Astrocyte of the spinal cord (primary cell): ENCODE measurements around the gene RAB28.
"Not testable (repeated sequence)": the region's sequence is repeated elsewhere in the genome, so short reads cannot be mapped to it uniquely, and the experiment has no call there.

Experiments
- DNase-seq: peaks from one replicate; pipeline ENCODE4 v3.0.0; 2011; ENCODE audit warnings: low read depth, low spot score
- H3K4me3 ChIP-seq: 2 replicates; pipeline ENCODE4 v1.5.1; 2011; ENCODE audit warnings: low read depth, mild to moderate bottlenecking, low read length, moderate library complexity
- in situ Hi-C: cut with HindIII; loops from 2 replicates; pipeline ENCODE4 v1.10.0; 2017; ENCODE audit warnings: low sequenced_read_pairs
- TF ChIP-seq, protein P1 (sequence below): IDR thresholded peaks from 2 replicates; pipeline ENCODE4 v1.5.1; 2012; ENCODE audit warnings: low read depth, mild to moderate bottlenecking, low read length, inconsistent platforms

RAB28 gene

DNA sequence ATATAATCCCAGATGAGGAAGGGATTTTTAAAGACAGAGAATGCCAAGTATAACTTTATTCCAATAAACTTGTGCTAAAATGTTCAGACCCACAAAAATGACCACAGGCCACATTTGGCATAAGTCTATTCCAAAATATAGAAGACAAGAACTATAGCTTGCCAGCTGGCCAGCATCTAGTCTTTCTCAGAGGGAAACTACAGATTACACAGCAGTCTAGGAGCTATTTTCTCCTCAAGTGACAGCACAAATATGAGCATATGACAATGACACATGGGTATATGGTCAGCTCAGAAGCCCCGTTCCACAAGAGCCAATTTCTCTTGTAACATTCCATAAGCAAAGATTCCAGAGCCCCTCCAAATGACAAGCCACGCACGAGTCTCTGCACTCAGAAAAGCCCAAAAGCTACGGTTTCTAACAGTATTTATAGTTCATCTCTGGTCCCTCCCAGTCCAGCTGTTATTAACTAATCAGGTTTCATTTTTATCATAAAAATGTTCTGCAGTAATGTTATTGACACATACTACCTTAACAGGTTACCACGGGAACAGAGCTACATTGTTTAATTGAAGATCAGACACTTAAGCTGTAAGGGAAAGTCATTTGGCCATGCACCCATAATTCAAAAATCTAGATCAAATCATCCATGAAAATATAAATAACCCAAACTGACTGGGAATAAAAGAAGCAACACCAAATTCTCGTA, 70.3 kb downstream of the RAB28 start:
- TF ChIP-seq, protein P1, sequence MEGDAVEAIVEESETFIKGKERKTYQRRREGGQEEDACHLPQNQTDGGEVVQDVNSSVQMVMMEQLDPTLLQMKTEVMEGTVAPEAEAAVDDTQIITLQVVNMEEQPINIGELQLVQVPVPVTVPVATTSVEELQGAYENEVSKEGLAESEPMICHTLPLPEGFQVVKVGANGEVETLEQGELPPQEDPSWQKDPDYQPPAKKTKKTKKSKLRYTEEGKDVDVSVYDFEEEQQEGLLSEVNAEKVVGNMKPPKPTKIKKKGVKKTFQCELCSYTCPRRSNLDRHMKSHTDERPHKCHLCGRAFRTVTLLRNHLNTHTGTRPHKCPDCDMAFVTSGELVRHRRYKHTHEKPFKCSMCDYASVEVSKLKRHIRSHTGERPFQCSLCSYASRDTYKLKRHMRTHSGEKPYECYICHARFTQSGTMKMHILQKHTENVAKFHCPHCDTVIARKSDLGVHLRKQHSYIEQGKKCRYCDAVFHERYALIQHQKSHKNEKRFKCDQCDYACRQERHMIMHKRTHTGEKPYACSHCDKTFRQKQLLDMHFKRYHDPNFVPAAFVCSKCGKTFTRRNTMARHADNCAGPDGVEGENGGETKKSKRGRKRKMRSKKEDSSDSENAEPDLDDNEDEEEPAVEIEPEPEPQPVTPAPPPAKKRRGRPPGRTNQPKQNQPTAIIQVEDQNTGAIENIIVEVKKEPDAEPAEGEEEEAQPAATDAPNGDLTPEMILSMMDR = no peak
- no peak for DNase-seq
- in situ Hi-C loops = no loop called here
- H3K4me3 ChIP-seq = no peak overlapping the region

GRCh38 chr4:13411942-13412341, 72.2 kb downstream of the RAB28 start:
- H3K4me3 ChIP-seq = no peak overlapping the region
- TF ChIP-seq, protein P1 = no peak
- in situ Hi-C loops = no loop called here
- no peak for DNase-seq

GRCh38 chr4:13409324-13409723, 74.8 kb downstream of the RAB28 start:
- DNase-seq = no peak
- TF ChIP-seq, protein P1 = no peak
- no peak overlapping the region for H3K4me3 ChIP-seq
- in situ Hi-C loops = no loop called here

DNA sequence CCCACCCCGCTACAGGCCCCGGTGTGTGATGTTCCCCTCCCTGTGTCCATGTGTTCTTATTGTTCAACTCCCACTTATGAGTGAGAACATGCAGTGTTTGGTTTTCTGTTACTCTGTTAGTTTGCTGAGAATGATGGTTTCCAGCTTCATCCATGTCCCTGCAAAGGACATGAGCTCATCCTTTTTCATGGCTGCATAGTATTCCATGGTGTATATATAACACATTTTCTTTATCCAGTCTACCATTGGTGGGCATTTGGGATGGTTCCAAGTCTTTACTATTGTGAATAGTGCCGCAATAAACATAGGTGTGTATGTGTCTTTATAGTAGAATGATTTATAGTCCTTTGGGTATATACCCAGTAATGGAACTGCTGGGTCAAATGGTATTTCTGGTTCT, 78.0 kb downstream of the RAB28 start:
- H3K4me3 ChIP-seq, in situ Hi-C loops, DNase-seq: not testable (repeated sequence)

DNA sequence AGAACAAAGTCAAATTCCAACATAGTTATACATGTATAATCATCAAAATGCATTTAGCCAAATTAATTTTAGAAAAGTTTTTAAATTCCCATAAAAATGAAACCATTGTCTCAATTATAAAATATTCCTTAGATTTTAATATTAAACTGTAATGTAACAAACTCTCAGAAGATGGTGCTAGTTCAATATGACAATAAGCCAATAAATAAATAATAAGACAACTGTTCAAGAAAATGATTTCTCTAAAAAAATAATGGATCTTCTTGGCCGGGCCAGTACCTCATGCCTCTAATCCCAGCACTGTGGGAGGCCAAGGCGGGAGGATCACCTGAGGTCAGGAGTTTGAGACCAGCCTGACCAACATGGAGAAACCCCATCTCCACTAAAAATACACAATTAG, 80.3 kb downstream of the RAB28 start:
- TF ChIP-seq, protein P1 = no peak
- in situ Hi-C loops = no loop called here
- no peak for DNase-seq

GRCh38 chr4:13403326-13403725, 80.8 kb downstream of the RAB28 start:
- no peak for DNase-seq
- H3K4me3 ChIP-seq = no peak overlapping the region
- TF ChIP-seq, protein P1 = no peak
- in situ Hi-C loops = no loop called here

More for the DNA sequence above, 80.3 kb downstream of the RAB28 start:
- H3K4me3 ChIP-seq = no peak overlapping the region

DNA sequence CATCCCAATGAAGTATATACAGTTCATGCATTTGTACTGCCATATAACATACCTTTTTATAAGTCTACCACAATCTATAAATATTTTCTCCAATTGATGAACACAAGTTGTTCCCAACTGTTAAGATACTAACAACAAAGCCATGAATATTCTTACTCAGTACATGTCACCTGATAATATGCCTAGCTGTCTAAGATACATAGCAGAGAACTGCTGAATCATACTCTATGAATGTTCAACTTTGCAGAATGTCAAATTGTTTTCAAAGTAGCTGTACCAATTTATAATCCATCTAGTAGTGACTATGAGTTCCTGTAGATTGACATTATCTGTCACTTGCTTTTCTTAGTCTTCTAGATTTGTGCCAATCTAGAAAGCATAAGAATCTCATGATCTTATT, 84.9 kb downstream of the RAB28 start:
- in situ Hi-C loops = no loop called here
- no peak overlapping the region for H3K4me3 ChIP-seq
- peak; percentile 31 for DNase-seq
- TF ChIP-seq, protein P1 = no peak
